ENCODE results near the gene TGFBR1. TPM values are rescaled to one million over a fixed set of nuclear protein-coding genes. Genes with fewer than 3 reads are reported as not detected.

TGFBR1 gene
- total and polyA plus RNA-seq, 8 donors = 5.2 to 119 (median 21.8) TPM

GRCh38 chr9:99187311-99187710, 82.4 kb downstream of the TGFBR1 start:
- H3K36me3 ChIP-seq = no peaks in the 10 kb centered on the region
- H3K4me1 ChIP-seq = peaks cover 0 to 15% (median 10%) of the 10 kb centered on the region in 4 donors
- H3K27ac ChIP-seq = no peak overlapping the region
- H3K27me3 ChIP-seq = peaks cover 0 to 8% (median 0%) of the 10 kb centered on the region in 3 donors
- no peaks in the 10 kb centered on the region for H3K9me3 ChIP-seq
- DNase-seq = no peak
- H3K4me3 ChIP-seq = no peak overlapping the region
- 85 to 90% (median 86%) methylated on average over 4 of the region's 4 CpGs for WGBS, 5 donors
- intact Hi-C loops (cut with DNase I; ENCODE audit: low total_unique reads) = no loop called here
- TF ChIP-seq EP300 (IDR thresholded peaks at IDR 0.05) = no peak
- TF ChIP-seq, protein P1, sequence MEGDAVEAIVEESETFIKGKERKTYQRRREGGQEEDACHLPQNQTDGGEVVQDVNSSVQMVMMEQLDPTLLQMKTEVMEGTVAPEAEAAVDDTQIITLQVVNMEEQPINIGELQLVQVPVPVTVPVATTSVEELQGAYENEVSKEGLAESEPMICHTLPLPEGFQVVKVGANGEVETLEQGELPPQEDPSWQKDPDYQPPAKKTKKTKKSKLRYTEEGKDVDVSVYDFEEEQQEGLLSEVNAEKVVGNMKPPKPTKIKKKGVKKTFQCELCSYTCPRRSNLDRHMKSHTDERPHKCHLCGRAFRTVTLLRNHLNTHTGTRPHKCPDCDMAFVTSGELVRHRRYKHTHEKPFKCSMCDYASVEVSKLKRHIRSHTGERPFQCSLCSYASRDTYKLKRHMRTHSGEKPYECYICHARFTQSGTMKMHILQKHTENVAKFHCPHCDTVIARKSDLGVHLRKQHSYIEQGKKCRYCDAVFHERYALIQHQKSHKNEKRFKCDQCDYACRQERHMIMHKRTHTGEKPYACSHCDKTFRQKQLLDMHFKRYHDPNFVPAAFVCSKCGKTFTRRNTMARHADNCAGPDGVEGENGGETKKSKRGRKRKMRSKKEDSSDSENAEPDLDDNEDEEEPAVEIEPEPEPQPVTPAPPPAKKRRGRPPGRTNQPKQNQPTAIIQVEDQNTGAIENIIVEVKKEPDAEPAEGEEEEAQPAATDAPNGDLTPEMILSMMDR (IDR thresholded peaks at IDR 0.05) = no peak

DNA sequence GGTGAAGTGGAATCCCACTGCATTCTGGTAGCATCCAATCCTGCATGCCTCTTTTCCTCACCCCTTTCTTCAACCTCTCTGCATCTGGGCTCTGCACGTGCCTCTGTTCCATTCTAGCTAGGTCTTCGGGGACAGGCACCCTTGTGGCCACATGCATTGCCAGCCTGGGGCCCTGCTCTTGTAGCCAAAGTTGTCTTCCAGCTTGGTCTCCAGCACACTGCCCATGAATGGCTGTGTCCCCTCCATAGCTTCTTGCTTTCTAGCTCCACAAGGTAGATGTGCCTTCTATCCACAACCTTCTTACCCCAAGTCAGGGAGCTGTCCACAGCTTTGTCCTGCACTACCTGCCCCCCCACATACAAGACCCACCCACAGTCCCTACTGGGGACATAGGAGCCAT, 84.3 kb downstream of the TGFBR1 start:
- 51 to 90% (median 87%) methylated on average over 2 of the region's 2 CpGs for WGBS, 5 donors
- no peak for TF ChIP-seq POLR2AphosphoS5 (IDR thresholded peaks at IDR 0.05)
- TF ChIP-seq, protein P1 (IDR thresholded peaks at IDR 0.05) = no peak
- no peak for TF ChIP-seq EP300 (IDR thresholded peaks at IDR 0.05)
- TF ChIP-seq POLR2A (IDR thresholded peaks at IDR 0.05) = no peak
- H3K27me3 ChIP-seq = peaks cover 0 to 8% (median 0%) of the 10 kb centered on the region in 3 donors
- no peaks in the 10 kb centered on the region for H3K36me3 ChIP-seq
- H3K9me3 ChIP-seq = no peaks in the 10 kb centered on the region
- intact Hi-C loops (cut with DNase I; ENCODE audit: low total_unique reads) = no loop called here
- no peak for DNase-seq
- no peak overlapping the region for H3K4me3 ChIP-seq
- H3K4me1 ChIP-seq = peaks cover 0 to 11% (median 8%) of the 10 kb centered on the region in 4 donors
- no peak overlapping the region for H3K27ac ChIP-seq

DNA sequence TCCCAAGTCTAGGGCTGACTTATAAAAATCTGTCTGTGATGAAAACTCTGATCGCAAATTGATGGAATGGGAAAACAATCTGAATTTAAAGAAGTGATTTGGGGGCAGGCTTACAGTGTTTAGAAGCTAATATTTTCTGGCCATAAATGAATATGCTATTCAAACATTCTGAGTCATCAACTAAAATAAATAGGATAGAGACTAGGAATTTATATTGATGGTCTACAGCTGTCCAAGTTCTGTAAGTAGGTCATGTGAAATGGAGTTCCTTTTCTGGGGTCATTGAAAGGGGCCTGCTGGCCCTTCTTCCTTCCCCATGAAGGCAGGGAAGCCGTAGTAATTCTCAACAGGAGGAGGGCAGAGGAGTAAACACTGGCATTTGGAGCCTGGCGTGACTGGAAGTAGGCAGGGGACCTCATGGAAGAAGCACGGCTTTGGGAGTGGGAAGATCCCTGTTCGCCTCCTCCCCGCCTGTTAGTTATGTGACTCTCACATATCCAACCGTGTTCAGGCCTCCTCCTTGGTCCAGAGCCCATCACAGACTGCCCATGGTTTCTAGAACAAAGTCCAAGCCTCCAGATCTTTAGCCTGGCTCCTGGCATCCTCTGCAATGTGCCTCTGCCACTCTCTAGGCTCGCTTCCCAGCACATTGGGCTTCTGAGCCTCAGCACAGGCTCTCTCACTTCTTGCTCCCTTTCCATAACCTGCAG, 85.1 kb downstream of the TGFBR1 start:
- DNase-seq = no peak
- intact Hi-C loops (cut with DNase I; ENCODE audit: low total_unique reads) = no loop called here
- H3K4me3 ChIP-seq = no peak overlapping the region
- H3K4me1 ChIP-seq = peaks cover 0 to 2% (median 2%) of the 10 kb centered on the region in 4 donors
- peaks cover 0 to 8% (median 0%) of the 10 kb centered on the region in 3 donors for H3K27me3 ChIP-seq
- H3K9me3 ChIP-seq = no peaks in the 10 kb centered on the region
- H3K36me3 ChIP-seq = no peaks in the 10 kb centered on the region
- 64 to 72% (median 67%) methylated on average over 8 of the region's 8 CpGs for WGBS, 5 donors
- TF ChIP-seq POLR2AphosphoS5 (IDR thresholded peaks at IDR 0.05) = no peak
- TF ChIP-seq POLR2A (IDR thresholded peaks at IDR 0.05) = no peak
- no peak for TF ChIP-seq EP300 (IDR thresholded peaks at IDR 0.05)
- TF ChIP-seq, protein P1 (IDR thresholded peaks at IDR 0.05) = no peak
- no peak overlapping the region for H3K27ac ChIP-seq

- H3K9me3 ChIP-seq = no peaks in the 10 kb centered on the region
- intact Hi-C loops (cut with DNase I; ENCODE audit: low total_unique reads) = no loop called here
- H3K4me3 ChIP-seq = no peak overlapping the region
- no peak overlapping the region for H3K27ac ChIP-seq
- no peaks in the 10 kb centered on the region for H3K36me3 ChIP-seq
- no peak for DNase-seq
- TF ChIP-seq POLR2A (IDR thresholded peaks at IDR 0.05) (no peak), EP300 (IDR thresholded peaks at IDR 0.05) (no peak), POLR2AphosphoS5 (IDR thresholded peaks at IDR 0.05) (no peak)
- TF ChIP-seq, protein P1 (IDR thresholded peaks at IDR 0.05) = no peak
- 93 to 96% (median 96%) methylated on average over 3 of the region's 3 CpGs for WGBS, 5 donors
- H3K4me1 ChIP-seq = no peaks in the 10 kb centered on the region
- peaks cover 0 to 8% (median 0%) of the 10 kb centered on the region in 3 donors for H3K27me3 ChIP-seq
Observed at GRCh38 chr9:99190597-99191283, 85.8 kb downstream of the TGFBR1 start.
